IPS-NIHi7 (cell line): Measurements from ENCODE around the gene FLRT2.

Experiments
- DNase-seq: peaks from one replicate; pipeline ENCODE4 v3.0.0; 2012; ENCODE audit warnings: mixed read lengths; ENCODE audit errors: extremely low spot score

Gene FLRT2

DNA sequence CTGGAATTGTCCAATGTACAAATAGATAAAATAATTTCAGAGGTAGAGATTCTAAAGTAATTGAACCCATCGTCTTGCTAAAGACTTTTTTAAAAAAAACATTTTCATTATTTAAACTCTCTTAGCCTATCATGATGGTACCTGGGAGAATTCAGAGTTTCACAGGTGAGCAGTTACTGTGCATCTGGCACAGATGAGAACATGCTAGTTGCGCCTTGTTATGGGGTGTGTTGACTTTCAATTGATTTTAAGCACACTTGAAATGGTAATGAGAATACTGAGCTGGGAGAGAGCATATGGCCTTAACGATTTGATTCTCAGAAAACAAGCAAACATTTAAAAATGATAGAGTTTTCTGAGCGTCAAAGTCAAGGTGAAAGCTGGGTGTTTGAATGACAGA lies 66.6 kb downstream of the FLRT2 start:
- no peak for DNase-seq

DNA sequence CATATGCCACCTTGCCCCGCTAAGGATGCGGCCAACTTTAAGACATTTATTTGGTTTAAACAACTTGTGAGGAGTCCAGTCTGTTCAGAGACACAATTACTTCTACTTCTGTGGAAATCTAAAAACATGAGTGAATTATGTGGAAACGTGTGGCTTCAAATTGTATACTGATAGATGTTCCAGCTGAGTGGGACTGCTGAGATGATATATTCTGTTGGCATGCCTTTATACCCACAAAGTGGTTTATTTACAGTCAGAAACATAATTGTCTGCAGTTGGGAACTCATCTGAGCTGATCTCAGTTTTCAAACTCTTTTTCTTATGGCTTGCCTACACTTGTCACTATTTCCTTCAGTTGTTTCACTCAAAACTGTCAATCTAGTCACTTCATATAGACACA lies 67.8 kb downstream of the FLRT2 start:
- DNase-seq = no peak

DNA sequence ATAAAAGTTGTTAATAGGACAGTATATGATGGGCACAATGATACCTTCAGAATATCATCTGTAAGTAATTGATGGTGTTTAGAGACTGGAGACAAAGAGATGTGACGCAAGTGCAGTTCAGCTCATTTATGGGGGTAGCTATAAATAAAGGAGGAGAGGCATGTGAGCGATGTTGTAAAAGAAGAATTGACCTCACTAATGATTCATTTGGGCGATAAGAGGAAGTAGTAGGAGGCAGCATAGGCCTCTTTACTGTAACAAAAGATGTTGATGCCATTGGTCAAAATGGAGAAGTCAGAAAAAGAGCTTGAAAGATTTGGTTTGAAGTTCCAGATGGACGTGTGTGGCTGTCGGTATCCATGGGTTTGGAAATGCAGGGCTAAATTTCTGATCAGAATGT lies 70.0 kb downstream of the FLRT2 start:
- DNase-seq = no peak

GRCh38 chr14:85601246-85601645 lies 71.3 kb downstream of the FLRT2 start:
- no peak for DNase-seq

GRCh38 chr14:85601690-85602089 lies 71.7 kb downstream of the FLRT2 start:
- DNase-seq = no peak

DNA sequence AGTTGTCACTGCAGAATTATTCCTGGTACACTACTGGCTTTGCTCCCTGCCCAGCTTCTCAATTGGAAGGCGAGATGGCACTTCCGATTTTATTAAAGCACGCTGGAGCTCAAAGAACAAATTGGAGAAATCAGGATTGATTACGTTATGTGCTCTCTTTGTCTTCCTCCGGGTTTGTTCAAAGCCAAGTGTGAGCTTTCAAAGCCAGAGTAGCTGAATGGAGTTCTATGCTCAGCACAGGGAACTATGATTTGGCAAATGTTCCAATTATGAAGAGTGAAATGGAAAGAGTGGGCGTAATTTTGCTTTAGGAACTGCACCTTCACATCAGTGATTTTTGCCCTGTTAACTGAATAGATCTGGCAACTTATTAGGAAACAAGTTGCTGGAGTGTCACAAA lies 72.4 kb downstream of the FLRT2 start:
- DNase-seq = no peak

DNA sequence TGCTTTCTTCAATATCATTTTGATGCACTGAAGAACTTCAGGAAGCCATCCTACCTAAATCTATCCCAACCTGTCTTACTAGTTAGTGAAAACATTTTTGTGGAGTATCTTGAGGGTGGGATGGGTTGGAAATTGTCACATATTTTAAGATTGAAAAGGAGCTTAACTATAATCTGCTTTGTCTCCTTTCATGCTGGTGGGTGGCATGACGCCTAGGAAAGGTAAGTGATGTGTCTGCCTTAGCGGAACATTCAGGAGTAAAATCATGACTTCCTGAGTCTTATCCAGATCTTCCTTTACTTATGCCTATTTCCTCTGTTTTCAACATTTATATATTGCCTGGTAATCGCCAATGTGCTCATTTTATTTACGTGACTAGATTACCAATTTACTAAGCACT lies 74.1 kb downstream of the FLRT2 start:
- no peak for DNase-seq

DNA sequence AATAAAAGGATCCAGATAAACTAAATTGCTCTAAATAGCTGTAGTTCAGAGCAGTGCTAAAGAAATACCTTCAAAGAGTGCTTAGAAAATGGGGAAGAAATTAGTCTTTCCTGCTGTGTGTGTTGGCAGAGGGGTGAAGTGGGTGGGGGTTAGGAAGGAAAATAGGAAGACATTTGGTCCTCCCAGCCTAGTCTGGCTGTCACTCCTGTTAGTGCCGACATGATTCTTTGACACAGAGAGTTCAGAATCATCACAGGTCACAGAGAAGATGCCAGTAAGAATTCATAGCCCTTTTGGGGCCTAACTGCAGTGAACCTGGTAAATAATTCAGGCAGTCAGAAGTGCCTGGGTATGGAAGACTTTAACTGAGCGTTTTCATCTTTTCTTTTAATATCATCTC lies 74.8 kb downstream of the FLRT2 start:
- DNase-seq = no peak

DNA sequence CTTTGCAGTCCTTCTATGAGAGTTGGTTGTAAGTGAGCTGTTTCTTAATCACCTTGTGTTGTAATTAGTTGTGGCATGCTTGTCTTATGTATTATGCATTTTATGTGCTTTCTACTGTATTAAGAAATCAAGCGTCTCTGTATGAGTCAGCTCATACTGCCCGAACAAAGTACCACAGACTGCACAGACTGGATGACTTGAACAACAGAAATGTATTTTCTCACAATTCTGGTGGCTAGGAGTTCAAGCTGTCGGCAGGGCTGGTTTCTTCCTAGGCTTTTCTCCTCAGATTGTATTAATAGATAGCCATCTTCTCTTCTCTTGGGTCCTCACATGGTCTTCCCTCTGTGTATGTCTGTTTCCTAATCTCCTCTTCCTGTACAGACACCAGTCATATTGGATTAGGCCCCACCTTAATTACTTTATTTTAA lies 77.7 kb downstream of the FLRT2 start:
- no peak for DNase-seq

- DNase-seq = no peak
These were observed 83.6 kb downstream of the FLRT2 start for GRCh38 chr14:85613496-85613895.

DNA sequence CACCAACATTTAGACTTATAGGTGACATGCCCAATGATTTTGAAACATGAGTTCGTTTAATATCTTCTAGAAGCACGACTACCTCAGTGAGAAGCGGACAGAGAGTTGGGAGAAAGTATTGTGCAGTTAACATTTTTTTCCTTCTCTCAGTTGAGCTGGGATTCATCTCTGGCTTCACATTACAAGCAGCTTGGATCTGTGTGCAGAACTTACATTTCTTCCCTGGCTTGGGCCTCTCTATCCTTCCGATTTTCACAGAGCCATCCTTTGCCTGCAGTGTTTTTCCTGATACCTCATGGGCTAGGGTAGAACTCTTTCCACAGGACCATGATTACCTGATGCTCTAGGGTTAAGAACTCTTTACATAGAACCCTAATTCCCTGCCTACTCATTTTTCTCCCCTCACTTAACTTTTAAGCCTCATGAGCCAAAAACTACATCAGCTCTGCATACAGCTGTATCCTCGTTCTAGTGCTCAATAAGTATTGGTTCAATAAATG lies 86.5 kb downstream of the FLRT2 start:
- no peak for DNase-seq

DNA sequence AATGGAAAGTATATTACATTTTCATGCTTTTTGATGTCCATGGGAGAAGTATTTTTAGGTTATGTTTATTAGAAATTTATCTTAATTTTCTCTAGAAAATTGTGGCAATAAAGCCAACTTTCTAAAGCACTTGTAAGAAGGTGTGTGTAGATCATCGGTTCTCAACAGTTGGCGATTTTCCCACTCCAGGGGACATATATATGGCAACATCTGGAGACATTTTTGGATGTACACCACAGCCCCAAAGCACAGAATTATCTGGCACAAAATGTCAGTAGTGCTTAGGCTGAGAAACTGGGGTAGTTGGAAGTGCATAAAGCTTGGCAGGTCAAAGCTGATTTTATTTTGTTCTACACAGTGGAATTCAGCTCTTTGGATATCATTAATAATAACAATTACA lies 86.9 kb downstream of the FLRT2 start:
- DNase-seq = no peak

DNA sequence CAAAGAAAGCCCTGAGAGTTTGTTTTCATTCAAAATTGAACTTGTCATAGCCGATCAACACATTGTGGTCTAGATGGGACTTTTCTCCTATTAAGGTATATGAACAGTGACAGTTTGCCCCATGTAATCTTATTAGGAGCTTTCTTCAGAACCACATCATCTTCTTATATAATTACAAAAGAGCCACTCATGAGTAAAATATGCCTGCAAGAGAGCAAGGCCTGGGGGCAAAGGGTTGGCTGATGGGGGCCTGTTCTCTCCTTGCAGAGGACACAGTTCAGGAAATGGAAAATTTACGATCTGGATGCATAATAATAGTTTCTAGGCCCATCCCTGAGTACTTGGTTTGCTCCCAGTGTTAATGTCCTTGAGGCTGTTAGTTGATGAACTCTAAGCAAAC lies 87.8 kb downstream of the FLRT2 start:
- DNase-seq = no peak

DNA sequence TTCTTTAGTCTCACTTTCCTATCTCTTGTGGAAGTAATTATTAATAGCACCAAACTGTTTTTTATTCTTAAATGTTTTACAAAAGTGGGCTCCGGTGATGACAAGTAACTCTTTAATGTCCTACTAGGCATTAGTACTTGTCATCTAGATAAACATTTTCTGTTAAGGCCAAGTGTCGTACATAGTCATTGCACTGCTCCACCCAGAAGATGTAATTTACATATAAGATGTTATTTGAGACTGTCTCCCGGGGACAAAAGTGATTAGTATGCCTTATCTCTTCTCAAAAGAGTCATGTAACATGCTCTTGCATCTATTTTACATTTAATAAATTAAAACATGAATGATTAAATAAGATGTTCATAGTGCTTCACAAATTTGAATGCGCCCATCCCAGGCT lies 88.4 kb downstream of the FLRT2 start:
- no peak for DNase-seq

- DNase-seq = no peak
These were observed 89.0 kb downstream of the FLRT2 start for GRCh38 chr14:85618978-85619377.

DNA sequence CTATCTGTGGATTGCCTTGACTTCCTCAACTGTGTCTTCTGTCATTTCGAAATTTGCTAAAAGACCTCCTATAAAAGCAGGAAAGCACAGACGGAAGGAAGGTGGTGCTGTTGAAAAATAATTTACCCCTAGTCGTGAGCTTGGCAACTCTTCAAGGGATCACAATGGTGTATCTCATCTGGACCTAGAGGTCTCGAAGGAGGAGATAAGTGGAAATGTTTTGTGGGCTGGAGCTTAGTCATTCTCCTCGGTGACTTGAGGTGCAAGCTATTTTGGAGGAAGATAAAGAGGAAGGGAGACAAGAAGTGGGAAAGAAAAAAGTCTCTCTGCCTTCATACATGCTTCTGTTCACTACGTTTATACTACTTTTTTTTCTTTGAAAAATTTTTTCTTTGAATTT lies 89.9 kb downstream of the FLRT2 start:
- DNase-seq = no peak

DNA sequence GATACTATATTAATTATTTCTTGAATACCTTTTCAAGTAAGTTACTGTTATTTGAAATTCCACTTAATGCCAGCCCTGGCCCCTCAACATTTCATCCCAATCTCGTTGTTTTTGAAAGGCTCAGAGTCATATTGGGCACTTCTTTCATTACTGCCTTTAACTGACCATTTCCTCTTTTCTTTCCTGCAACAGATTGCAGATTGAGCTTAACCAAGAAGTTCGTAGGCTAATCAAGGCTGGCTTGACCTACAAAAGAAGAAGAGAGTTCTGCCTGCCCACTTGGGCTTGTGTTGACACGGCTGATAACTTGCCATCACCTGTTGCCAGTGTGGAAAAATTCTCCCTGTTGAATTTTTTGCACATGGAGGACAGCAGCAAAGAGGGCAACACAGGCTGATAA lies 91.0 kb downstream of the FLRT2 start:
- DNase-seq = no peak

DNA sequence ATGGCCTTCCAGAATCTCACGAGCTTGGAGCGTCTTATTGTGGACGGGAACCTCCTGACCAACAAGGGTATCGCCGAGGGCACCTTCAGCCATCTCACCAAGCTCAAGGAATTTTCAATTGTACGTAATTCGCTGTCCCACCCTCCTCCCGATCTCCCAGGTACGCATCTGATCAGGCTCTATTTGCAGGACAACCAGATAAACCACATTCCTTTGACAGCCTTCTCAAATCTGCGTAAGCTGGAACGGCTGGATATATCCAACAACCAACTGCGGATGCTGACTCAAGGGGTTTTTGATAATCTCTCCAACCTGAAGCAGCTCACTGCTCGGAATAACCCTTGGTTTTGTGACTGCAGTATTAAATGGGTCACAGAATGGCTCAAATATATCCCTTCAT lies 92.2 kb downstream of the FLRT2 start:
- DNase-seq = no peak

GRCh38 chr14:85622986-85623685 lies 93.2 kb downstream of the FLRT2 start:
- no peak for DNase-seq

GRCh38 chr14:85625925-85626585 lies 96.1 kb downstream of the FLRT2 start:
- no peak for DNase-seq

DNA sequence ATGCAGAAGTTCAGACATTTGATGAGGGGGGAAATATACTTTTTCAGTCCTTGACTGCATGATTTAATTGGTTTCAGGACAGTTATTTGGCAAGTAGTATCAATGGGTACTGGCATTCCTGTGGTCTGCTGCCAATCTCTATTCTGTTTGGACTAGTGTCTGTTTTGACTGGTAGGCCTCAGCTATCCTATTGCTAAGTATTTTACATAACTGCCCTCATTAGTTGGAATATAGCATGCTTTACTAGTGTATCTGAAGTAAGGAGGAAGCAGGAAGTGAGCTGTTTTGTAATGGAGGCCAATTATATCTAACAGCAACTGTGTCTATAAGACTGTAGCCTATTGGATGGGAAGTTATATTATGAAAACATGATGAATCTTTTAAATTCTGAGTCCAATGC lies 104.3 kb downstream of the FLRT2 start:
- no peak for DNase-seq

DNA sequence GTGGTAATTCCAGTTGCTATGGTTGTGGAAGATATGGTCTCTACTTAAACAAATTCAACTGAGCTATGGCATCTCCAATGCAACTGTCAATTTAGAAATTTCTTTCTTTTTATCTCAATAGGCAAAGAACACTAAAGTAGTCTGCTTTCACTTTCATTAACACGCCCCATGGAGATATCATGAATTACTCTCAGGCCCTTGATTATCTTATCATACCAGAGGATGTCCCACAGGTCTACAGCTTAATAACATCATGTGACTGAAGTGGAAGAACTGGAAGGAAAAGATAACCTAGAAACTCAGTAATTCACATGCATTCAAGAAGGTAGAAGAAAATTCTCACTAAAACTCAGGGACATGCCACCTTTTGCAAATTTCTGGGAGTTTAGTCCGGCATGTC lies 114.3 kb downstream of the FLRT2 start:
- DNase-seq = no peak

- no peak for DNase-seq
These were observed 123.1 kb downstream of the FLRT2 start for GRCh38 chr14:85653029-85653428.
